ENCODE data around the gene HMSD.
"Not testable (repeated sequence)": the region's sequence is repeated elsewhere in the genome, so short reads cannot be mapped to it uniquely, and the experiment has no call there.

HMSD gene

GRCh38 chr18:63949068-63949737 lies at the start of gene HMSD:
HMSD (plus strand) TSS chr18:63949301; CDS start chr18:63953456, 4,155 bp downstream.
- no peak within 1 kb of the TSS for H3K27ac ChIP-seq
- DNase-seq (ENCODE audit: low read depth, low spot score): no peak

- no peak overlapping the region for H3K27ac ChIP-seq
- DNase-seq (ENCODE audit: low read depth, low spot score): no peak
These were observed 45.1 kb upstream of the HMSD start for GRCh38 chr18:63903851-63904570.

DNA sequence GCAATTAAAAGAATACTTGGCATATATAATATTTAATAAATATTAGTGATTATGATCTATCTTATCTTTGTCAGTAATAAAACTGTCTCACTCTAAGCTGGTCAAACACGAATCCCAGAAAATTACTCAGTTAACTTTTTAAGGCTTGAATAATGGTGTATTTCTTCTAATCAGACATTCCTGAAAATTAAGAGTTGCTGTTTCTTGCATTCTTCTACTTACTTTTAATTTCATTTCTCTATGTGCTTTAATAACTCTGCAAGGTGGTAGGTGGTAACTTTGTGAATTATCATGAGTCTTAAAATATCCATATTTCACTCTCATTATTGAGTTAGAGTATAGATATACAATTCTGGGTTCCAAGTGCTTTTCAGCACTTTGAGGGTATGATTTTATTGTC lies 44.4 kb upstream of the HMSD start:
- DNase-seq (ENCODE audit: low read depth, low spot score): no peak
- peak overlapping the region; percentile 4 for H3K27ac ChIP-seq

DNA sequence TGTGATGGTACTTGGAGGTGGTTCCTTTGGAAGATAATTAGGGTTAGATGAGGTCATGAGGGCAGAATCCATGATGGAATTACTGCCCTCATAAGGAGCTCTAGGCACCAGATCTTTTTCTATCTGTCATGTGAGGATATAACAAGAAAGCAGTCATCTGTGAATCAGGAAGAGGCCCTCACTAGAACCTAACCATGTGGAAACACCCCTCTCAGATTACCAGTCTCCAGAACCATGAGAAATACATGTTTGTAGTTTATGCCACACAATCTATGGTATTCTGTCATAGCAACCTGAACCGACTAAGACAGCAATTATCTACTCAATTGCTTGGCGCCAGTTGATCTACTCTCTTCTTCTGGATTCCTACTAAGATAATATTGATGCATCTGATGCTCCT lies 43.7 kb upstream of the HMSD start:
- DNase-seq (ENCODE audit: low read depth, low spot score): no peak
- H3K27ac ChIP-seq: peak overlapping the region; percentile 4

DNA sequence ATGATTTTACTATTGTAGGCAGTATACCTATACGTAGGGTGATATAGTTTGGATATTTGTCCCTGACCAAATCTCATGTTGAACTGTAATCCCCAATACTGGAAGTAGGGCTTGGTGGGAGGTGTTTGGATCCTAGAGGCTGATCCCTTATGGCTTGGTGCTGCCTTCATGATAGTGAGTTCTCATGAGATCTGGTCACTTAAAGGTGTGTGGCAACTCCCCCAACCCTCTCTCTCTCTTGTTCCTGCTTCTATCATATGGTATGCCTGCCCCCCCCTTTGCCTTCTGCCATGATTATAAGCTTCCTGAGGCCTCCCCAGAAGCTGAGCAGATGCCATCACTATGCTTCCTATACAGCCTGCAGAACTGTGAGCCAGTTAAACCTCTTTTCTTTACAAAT lies 43.0 kb upstream of the HMSD start:
- DNase-seq (ENCODE audit: low read depth, low spot score): no peak
- H3K27ac ChIP-seq: no peak overlapping the region

- DNase-seq (ENCODE audit: low read depth, low spot score): no peak
These were observed 41.4 kb upstream of the HMSD start, which contains the start of gene SERPINB10 for GRCh38 chr18:63907664-63908063. SERPINB10 (plus strand) TSS chr18:63907958; CDS start chr18:63915511, 7,553 bp downstream.

DNA sequence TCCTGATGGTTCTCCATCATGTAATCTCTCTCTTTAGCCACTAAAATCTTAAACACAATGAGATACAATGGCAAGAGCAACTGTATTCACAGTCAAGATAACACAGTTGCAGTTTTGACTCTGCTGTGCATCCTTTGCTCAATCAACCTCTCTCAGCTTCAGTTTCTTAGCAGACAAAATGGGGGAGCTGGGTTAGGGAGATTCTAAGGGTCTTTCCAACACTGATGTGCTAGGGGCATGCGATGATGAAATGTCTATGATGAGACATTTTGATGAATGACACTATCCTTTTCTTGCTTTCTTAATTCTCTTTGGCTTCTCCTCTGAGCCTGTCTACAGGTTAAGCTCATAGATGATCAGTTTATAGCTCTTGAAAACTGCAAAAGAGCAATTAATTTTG lies 40.2 kb upstream of the HMSD start:
- no peak for DNase-seq (ENCODE audit: low read depth, low spot score)
- H3K27ac ChIP-seq: no peak overlapping the region

More at GRCh38 chr18:63907664-63908063, 41.4 kb upstream of the HMSD start, which contains the start of gene SERPINB10:
- H3K27ac ChIP-seq: no peak within 1 kb of the TSS

- no peak overlapping the region for H3K27ac ChIP-seq
- DNase-seq (ENCODE audit: low read depth, low spot score): no peak
These were observed 39.2 kb upstream of the HMSD start for GRCh38 chr18:63909870-63910269.

DNA sequence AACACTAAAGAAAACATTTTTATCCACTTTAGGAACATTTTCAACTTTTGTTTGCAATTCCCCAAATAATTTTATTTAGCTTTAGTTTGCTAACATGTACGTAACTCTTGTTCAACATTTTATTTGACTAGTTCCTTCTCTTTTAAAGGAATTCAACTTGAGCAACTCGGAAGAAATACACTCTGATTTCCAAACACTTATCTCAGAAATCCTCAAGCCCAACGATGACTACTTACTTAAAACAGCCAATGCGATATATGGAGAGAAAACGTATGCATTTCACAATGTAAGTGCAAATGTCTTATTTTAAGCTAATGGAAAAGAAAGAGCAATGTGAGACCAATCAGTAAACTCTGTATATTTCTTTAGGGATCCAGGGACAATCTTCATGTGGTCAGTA lies 31.3 kb upstream of the HMSD start:
- no peak for DNase-seq (ENCODE audit: low read depth, low spot score)
- no peak overlapping the region for H3K27ac ChIP-seq

GRCh38 chr18:63922049-63922448 lies 27.1 kb upstream of the HMSD start:
- H3K27ac ChIP-seq: no peak overlapping the region
- no peak for DNase-seq (ENCODE audit: low read depth, low spot score)

- no peak overlapping the region for H3K27ac ChIP-seq
- no peak for DNase-seq (ENCODE audit: low read depth, low spot score)
These were observed 24.6 kb upstream of the HMSD start for GRCh38 chr18:63924551-63924950.

DNA sequence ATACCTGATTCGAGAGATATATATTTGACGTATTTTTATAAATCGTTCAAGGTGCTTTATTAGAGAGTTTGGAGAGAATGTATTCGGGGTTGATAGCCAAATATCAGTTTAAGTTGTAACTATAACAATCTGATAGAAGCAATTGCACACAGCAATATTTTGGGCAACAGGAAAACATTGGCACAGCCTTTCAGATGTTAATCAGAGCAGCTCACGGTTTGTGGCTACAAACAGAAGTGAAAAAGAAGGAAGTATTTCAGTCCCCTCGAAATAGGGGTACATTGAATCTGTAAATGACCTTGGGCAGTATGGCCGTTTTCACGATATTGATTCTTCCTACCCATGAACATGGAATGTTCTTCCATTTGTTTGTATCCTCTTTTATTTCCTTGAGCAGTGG lies 20.8 kb upstream of the HMSD start:
- no peak overlapping the region for H3K27ac ChIP-seq
- DNase-seq (ENCODE audit: low read depth, low spot score): no peak

DNA sequence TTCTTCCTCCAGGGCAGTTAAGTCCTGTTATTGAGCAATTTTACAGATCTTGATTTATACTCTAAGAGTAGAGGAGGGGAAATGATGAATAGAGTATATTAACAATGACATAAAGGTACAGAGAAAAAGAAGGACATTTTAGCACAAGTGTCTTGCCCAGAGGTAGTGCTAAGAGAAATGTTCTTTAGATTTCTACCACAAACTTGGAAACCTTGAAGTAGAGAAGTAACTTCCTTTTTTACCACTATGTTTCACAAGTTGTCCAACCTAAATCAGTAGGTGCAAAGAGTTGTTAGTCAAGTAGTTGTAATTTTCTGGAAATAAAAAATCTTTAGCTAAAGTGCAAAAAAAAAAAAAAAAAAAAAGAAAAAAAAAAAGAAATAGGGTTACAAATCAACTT lies 19.7 kb upstream of the HMSD start:
- H3K27ac ChIP-seq; DNase-seq (ENCODE audit: low read depth, low spot score): not testable (repeated sequence)

DNA sequence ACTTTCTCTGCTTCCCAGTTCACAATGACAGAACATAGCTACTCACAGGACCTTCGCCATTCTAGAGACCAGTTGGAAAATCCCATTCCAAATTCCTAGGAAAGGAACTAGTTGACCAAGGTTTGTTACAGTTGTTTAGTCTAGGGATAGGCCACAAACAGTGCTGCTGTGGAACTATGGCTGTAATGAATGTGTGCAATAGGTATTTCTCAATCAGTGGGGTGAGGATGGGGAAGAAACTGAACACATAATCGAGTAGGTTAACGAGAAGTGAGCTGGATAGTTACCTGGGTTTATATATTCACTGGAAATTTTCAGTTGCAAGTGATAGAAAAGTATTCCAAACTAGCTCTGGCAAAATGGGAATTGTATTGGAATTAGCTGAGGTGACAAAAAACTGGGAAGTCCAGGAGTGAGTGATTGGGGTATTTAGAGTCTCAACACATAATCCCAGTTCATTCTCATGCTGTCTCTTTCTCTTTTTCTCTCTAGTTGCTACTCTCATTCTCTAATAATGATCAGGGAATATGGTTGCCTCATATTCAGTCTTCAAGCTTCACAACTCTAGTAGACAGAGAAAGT lies 18.2 kb upstream of the HMSD start:
- no peak overlapping the region for H3K27ac ChIP-seq
- DNase-seq (ENCODE audit: low read depth, low spot score): no peak

DNA sequence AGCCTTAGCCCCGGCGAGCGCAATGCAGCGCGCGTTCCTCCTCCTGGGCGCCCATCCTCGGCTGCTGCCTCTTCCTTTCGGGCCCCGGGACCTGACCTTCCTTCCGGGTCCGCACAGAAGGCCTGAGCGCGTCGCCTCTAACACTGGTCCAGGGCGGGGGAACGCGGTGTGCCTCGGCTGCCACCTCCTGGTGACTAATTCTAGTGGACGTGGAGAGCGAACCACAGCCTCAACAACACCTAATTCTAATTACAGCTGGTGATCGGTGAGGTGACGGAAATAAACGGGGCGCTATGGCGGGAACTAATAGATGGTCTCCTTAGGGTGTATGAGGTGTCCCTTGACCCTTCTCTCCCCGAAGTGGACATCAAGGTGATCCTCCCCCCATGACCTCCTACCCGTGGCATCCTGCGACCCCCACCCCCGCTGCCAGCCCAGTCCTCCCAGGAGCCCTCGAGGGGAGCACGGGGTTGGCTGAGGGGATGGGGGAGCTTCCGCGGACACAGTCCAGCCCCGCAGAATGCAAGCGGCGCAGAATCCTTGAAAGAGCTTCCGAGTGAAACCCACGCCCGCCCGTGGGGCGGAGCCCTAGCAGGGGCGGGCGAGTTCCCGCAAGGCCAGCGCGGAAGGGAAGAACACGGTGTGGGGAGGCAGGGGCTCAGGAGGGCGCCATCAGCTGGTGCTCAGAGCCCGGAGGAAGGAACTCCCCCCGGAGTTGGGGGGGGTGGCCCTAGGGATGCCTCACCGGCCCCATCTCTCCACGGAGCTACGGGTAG lies 12.8 kb upstream of the HMSD start:
- H3K27ac ChIP-seq: no peak overlapping the region
- DNase-seq (ENCODE audit: low read depth, low spot score): peak; percentile 24

DNA sequence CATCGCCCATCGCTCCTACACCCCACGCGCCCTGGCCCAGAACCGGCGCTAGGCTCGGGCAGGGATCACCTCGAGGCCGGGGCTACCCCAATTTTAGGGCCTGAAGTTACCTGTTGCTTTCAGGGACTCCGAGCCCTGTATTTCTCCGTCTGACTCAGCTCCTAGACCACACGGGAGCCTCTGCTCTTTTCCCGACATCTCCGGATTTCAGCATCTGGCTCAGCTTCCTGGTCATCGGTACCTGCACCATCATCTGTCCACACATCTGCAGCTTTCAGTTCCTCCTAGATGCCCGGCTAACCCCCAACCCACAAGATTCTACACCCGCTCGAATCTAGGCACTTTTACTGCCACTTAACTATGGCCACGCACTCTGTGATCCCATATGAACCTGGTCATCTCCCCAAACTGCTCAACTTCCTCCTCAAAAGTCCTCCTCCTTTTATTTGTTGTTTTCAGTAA lies 12.1 kb upstream of the HMSD start:
- H3K27ac ChIP-seq: no peak overlapping the region
- DNase-seq (ENCODE audit: low read depth, low spot score): no peak

DNA sequence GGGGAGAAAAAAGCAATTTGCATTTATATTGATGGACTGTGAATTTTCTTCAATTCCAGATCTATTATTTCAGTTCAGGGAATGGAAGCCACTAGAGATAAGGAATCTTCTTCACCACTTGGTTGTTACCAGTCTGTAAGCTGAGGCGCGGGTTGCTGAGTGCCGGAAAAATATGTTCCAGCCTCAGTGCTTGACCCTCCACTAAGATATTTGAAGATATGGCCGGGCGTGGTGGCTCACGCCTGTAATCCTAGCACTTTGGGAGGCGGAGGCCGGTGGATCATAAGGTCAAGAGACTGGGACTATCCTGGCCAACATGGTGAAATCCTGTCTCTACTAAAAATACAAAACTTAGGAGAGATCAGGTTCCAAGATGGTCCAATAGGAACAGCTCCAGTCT lies 9.1 kb upstream of the HMSD start:
- no peak for DNase-seq (ENCODE audit: low read depth, low spot score)
- no peak overlapping the region for H3K27ac ChIP-seq

- not testable (repeated sequence) for H3K27ac ChIP-seq; DNase-seq (ENCODE audit: low read depth, low spot score)
These were observed 8.5 kb upstream of the HMSD start for GRCh38 chr18:63940543-63941050.

DNA sequence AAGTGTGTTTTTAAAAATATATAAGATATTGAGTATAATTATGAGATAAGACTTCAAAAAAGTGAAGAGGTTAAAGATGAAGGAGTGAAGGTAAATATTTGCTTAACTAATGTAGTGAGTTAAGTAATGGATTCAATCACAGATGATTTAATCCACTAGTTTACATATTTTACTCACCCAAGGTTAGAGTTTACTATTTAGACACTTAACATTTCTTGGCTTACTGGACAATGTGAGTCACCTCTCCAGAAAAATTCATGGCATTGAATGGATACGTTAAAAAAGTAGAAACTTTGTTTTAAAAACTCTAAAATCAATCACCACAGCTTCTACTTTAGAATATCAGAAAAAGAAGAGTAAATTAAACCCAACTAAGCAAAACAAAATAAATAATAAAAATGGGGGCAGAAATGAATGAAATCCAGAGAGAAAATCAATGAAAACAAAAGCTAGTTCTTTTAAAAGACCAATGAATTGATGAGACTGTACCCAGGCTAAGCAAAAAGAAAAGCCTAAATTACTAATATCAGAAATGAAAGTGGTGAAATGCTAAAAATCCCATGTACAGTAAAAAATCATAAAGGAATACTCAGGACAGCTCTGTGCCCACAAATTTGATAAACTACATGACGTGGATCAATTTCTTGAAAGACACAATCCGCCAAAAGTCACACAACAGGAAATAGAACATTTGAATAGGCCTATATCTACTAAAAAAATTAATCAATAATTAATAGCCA lies 1.9 kb upstream of the HMSD start:
- DNase-seq (ENCODE audit: low read depth, low spot score): no peak
- H3K27ac ChIP-seq: no peak overlapping the region

GRCh38 chr18:63951302-63951705 lies 2.2 kb downstream of the HMSD start:
- DNase-seq (ENCODE audit: low read depth, low spot score): no peak
- no peak overlapping the region for H3K27ac ChIP-seq

Measured in epithelial cell of prostate (primary cell).